NCI-H526 treated with DMSO at 0.1 percent for 48 hours (cell line): ENCODE results near the gene ZNF319.

ENCODE experiments used
- DNase-seq: peaks from one replicate; lab custom pipeline; 2025; lab: John Stamatoyannopoulos, UW

Gene ZNF319

GRCh38 chr16:57956270-57956808 is 44.1 kb downstream of the ZNF319 start:
- DNase-seq = no peak

DNA sequence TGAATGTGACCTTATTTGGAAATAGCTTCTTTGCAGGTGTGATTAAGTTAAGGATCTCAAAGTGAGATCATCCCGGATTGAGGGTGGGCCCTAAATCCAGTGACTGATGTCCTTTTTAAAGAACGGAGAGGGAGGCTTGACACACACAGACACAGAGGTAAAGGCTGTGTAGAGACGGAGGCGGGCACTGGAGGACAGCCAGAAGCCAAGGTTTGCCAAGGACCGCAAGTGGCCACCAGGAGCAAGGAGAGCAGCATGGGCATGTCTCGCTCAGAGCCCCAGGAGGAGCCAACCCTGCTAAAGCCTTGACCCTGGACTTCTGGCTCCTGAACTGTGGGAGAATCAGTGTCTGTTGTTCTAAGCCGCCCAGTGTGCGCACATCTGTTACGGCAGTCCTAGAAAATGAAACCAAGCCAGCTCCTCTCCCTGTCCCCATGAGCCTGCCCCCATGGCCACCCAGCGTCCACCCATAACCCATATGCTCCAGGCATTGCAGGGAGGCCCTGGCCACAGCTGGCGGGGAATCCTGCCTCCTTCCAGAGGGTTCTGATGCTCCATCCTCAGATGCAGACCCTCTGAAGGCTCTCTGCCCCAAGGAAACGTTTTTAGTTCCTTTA is 44.8 kb downstream of the ZNF319 start:
- no peak for DNase-seq

- no peak for DNase-seq
Measured at GRCh38 chr16:57953857-57954256, 46.6 kb downstream of the ZNF319 start.

DNA sequence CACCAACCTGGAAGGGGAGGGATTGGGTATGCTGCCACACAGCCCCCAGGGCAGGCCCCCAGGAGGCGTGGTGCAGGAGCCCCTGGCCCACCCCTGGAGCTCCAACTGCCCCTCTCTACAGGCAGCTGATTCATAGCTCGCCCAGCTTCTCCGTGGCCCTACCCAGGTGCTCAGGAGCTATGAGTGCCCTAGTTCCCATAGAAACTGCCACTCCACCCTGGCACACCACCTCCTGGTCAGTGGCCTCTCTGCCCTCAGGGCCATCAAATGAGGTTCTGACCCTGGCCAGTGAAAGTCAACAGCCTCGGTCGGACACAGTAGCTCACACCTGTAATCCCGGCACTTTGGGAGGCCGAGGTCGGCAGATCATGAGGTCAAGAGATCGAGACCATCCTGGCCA is 47.6 kb downstream of the ZNF319 start:
- DNase-seq = no peak

- no peak for DNase-seq
Measured at GRCh38 chr16:57951204-57951960, 49.1 kb downstream of the ZNF319 start.

- DNase-seq = no peak
Measured at GRCh38 chr16:57950382-57950781, 50.1 kb downstream of the ZNF319 start.

DNA sequence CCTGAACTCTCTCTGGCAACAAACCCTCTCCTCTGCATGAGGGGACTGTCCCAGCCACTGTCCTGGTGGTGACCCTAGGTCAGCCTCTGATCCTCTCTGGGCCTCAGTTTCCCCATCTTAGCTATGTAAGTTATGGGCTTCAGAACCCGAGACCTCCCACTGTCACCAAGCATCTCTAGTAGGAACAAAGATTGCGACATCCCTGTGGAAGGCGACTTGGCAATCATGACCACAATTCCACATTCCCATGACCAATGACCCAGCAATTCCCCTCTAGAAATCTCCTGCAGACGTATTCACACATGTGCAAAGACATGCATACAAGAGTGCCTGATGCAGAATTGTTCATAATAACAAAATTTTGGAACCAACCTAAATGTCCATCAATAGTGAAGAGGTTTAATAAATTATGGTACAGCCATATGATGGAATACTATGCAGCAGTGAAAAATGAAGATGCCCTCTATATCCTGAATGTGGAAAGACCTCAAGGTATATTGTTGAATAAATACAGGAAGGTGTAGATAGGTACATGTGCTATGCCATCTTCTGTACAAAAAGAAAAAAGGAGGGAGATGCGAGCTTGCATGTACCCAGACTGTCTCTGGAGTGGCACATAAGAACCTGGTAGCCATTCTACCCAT is 50.8 kb downstream of the ZNF319 start:
- no peak for DNase-seq

- no peak for DNase-seq
Measured at GRCh38 chr16:57949013-57949412, 51.5 kb downstream of the ZNF319 start.

DNA sequence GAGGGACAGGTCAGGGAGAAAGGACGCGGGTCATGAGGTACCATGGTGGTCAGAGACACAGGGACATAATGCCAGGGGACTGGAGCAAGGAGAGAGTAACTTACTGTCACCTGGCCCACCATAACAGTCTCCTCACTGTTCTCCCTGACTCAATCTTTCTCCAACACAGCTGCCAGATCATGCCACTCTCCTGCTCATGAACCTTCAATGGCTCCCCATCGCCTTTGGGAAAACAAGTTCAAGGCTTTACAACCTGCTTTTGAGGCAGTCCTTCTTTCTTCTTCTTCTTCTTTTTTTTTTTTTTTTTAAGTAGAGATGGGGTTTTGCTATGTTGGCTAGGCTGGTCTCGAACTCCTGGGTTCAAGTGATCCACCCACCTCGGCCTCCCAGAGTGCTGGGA is 52.4 kb downstream of the ZNF319 start:
- no peak for DNase-seq

- DNase-seq = no peak
Measured at GRCh38 chr16:57947261-57947660, 53.2 kb downstream of the ZNF319 start.

DNA sequence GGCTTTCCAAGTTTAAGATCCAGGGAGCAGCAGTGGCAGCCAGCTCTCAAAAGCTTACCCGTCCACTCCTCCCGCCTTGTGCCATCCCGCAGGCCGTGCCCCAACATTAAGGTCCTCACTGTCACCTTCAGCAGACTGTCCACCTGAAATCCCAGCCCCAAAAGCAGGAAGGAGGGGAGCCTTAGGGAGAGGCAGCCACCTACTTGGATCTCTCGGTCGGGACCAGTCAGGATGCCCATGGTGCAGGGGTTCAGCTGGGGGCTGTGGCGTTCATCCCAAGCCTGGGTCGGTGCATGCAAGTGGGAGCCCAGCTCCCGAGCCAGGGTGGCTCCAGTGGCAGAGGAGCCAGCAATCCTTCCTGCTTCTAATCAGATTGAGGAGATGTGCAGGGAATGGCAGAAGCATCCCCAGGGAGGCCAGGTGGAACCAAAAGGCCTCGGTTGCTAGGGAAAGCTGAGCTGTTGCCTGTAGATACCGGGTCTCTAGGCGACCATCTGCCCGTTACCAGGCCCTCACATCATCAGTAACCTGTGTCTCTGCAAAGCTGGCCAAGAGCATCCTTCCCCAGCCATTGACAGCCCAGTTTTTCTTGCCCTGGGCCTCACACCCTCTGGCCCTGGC is 54.2 kb downstream of the ZNF319 start:
- DNase-seq = no peak

DNA sequence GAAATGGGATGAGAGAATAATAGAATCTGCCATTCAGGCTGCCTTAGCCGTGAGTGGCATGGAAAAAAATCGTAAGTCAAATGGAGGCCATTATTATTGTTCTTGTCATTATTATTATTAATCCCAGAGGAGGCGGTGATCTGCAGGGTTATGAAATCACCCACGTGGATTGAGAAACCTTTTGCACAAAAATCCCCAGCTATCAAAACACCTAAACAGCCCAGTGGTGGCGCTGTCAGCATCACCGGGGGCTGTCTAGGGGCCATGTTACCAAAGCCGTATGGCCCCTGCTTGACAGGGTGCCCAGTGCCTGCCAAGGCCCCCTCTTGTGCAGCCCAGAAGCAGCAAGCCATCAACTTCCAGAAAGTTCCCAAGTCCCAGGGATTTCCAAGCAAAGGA is 54.7 kb downstream of the ZNF319 start:
- DNase-seq = no peak

- DNase-seq = no peak
Measured at GRCh38 chr16:57944970-57945739, 55.3 kb downstream of the ZNF319 start.
